ENCODE results near the gene LHFPL6. TPM values are rescaled to one million over a fixed set of nuclear protein-coding genes. Genes with fewer than 3 reads are reported as not detected.

The LHFPL6 gene
- total RNA-seq, 2 experiments from 2014 or later: 1.5 to 1.6 TPM

DNA sequence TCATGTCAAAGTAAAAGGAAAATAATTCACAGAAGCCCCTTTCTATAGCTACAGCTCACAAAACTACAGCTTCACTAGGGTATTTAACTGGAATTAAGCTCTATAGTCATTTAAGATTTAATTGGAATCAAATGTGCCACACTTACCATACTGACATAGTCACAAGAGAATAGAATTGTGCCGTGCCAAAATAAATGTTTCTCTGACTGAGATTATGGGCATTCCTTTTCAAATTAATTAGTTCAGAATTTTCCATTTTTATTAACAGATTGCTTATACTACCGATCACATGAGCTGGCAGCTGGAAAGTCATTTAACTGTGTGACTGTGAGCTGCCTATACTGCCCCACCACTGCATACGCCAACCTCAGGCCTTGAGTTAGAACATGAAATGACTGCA lies 108.4 kb downstream of the LHFPL6 start:
- H3K27me3 Mint-ChIP-seq: no peaks in the 10 kb centered on the region
- no peak for DNase-seq
- H3K4me1 Mint-ChIP-seq: no peaks in the 10 kb centered on the region
- no peak overlapping the region for H3K27ac Mint-ChIP-seq
- no peak overlapping the region for H3K4me3 Mint-ChIP-seq
- H3K9me3 Mint-ChIP-seq: no peaks in the 10 kb centered on the region
- H3K36me3 Mint-ChIP-seq: no peaks in the 10 kb centered on the region

DNA sequence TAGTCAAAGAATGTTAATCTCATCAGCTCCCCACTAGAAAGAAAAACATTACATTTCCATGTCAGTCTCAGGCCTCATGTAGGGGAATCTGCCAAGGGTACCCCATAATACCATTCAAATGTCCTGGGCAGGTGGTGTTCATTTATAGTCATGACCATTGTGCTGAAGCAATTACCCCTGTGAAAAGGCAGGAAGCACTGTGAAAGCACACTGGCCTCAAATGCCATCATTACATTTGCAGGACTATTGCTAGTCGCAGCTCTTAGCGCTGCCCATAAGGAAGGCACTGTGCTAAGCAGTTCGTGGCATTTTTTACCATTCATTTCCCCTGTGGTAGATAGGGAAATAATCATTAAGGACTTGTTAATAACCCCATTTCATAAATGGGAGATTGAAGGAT lies 109.0 kb downstream of the LHFPL6 start:
- H3K36me3 Mint-ChIP-seq: no peaks in the 10 kb centered on the region
- H3K4me3 Mint-ChIP-seq: no peak overlapping the region
- no peak overlapping the region for H3K27ac Mint-ChIP-seq
- no peaks in the 10 kb centered on the region for H3K27me3 Mint-ChIP-seq
- H3K4me1 Mint-ChIP-seq: no peaks in the 10 kb centered on the region
- H3K9me3 Mint-ChIP-seq: no peaks in the 10 kb centered on the region
- no peak for DNase-seq

DNA sequence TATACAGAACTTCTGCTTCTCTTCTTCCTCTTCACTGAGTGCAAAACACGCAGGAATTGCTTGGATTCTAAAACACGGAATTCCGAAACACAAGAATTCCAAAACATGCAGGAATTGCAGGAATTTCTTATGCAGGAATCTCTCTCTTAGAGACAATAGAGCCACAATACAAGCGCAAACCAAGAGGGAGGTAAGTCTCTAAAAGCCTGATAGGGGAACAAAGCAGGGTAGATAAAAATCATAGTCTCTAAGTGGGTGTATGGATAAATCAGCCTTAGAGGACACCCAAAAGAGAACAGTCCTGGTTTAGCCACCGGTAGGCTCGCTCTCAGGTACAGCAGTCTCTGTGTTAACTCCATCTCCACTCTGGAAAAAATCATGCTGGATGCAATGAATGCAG lies 112.9 kb downstream of the LHFPL6 start:
- Mint-ChIP-seq H3K4me3 (no peak overlapping the region), H3K9me3 (no peaks in the 10 kb centered on the region), H3K27ac (no peak overlapping the region), H3K36me3 (no peaks in the 10 kb centered on the region), H3K4me1 (no peaks in the 10 kb centered on the region), H3K27me3 (peaks cover 3% of the 10 kb centered on the region)
- DNase-seq: no peak

DNA sequence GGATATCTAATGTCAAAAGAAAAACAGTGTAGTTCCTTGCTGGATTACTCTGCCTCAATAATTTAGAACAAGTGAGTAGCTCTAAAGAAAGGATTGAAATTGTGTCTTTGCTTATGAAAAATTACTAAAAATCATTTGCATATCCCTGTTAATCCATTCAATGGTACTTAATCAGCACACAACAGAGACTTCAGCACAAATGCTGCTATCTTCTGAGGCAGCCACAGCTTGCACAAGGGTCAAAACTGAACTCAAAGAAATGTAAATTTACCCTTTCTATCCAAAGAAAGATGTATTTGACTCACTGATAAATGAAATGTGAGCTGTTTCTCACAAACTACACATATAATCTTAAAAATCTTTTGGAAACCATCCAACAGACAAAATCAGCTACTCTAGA lies 116.2 kb downstream of the LHFPL6 start:
- H3K4me1 Mint-ChIP-seq: no peaks in the 10 kb centered on the region
- H3K27ac Mint-ChIP-seq: no peak overlapping the region
- no peak for DNase-seq
- H3K4me3 Mint-ChIP-seq: no peak overlapping the region
- H3K36me3 Mint-ChIP-seq: no peaks in the 10 kb centered on the region
- H3K27me3 Mint-ChIP-seq: peaks cover 7% of the 10 kb centered on the region
- no peaks in the 10 kb centered on the region for H3K9me3 Mint-ChIP-seq

DNA sequence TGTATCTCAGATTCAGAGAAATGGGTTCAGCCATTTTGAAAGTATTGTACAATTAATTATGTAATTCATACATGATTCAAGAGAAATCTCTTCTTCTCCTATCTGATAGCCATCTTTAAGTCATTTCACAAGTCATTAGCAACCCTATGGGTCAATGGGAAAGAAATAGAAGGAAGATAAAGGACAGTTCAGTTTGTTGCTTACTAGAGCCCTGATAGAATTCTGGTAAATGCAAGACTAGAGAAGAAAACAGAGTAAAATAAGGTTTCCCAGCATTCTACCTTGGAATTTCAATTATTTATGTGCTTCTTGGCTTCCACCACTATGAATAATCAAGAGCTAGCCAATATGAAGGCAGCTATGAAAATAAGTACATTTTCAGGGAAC lies 117.7 kb downstream of the LHFPL6 start:
- no peaks in the 10 kb centered on the region for H3K36me3 Mint-ChIP-seq
- H3K27ac Mint-ChIP-seq: no peak overlapping the region
- H3K4me1 Mint-ChIP-seq: no peaks in the 10 kb centered on the region
- no peaks in the 10 kb centered on the region for H3K9me3 Mint-ChIP-seq
- DNase-seq: no peak
- H3K27me3 Mint-ChIP-seq: peaks cover 7% of the 10 kb centered on the region
- no peak overlapping the region for H3K4me3 Mint-ChIP-seq

DNA sequence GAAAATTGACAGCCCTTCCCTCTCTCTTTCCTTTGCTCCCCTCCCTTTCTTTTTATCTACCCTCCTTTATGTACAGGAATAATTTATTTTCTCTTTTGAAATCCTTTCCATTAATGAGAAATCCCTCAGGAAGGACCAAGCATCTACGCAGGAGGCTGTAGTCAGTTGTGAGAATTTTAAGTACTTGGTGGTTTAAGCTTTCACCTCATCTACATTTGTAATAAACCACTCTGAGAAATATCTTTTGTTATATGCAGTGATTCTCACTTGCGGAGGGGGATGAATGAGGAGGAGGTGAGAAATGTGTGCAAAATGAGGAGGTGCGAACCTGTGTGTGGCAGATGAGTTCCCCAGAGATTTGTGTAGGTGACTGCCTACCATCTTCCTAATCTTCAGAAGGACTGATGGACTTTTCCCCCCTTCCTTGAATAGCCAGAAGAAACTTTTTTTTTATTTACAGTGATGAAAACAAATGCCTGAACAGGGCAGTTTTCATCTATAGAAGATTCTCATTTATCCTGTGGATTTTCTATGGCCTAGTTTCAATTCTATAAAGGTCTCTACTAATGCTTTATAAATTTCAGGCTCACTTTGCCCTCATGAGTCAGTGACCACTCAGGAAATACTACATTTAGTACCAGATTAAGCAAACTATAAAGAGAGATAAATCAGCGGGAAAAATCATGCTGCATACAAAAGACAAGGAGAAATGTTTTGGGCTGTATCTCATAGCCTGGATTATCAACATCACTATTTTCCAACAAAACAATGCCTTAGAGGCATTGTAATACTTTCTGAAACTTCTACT lies 118.3 kb downstream of the LHFPL6 start:
- Mint-ChIP-seq H3K4me3 (no peak overlapping the region), H3K4me1 (no peaks in the 10 kb centered on the region), H3K36me3 (no peaks in the 10 kb centered on the region), H3K27me3 (peaks cover 7% of the 10 kb centered on the region), H3K27ac (no peak overlapping the region), H3K9me3 (no peaks in the 10 kb centered on the region)
- no peak for DNase-seq

DNA sequence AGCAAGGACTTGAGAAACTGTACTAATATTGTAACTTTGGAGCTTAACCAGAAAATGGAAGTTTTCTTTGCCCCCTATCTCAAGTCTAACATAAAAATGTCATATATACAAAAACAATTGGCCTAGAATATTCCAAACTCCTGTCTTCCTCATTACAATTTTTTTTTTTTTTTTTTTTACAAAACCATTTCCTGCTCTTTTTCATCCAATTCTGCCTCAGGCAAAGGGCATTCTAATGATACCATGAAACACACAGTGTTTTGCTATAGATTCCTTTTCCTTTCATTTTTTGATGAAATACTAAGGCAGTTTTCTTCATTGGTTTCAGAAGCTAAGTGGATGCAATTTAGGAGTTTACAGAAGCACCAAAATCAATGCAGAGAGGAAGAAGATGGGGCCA lies 119.7 kb downstream of the LHFPL6 start:
- no peaks in the 10 kb centered on the region for H3K36me3 Mint-ChIP-seq
- no peak for DNase-seq
- no peak overlapping the region for H3K27ac Mint-ChIP-seq
- no peak overlapping the region for H3K4me3 Mint-ChIP-seq
- no peaks in the 10 kb centered on the region for H3K4me1 Mint-ChIP-seq
- peaks cover 7% of the 10 kb centered on the region for H3K27me3 Mint-ChIP-seq
- H3K9me3 Mint-ChIP-seq: no peaks in the 10 kb centered on the region

DNA sequence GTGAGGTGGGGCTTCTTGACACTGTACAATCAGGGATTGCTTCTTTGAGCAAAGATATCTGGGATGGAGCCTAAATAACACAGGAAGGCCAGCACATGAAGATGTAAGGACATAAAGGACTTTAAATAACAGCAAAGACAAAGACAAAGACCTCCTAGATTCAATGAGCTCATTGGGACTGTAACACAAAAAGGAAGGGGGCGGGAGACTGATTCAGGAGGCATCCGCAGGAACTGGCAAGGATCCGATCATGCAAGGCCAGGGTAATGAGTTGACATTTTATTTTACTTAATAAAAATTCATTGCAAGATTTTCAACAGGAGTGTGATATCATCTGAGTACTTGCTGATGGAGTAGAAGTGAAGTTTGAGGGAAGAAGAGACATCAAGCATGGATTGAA lies 121.5 kb downstream of the LHFPL6 start:
- Mint-ChIP-seq H3K27ac (no peak overlapping the region), H3K4me3 (no peak overlapping the region), H3K4me1 (no peaks in the 10 kb centered on the region), H3K36me3 (no peaks in the 10 kb centered on the region), H3K9me3 (no peaks in the 10 kb centered on the region), H3K27me3 (peaks cover 10% of the 10 kb centered on the region)
- DNase-seq: no peak

DNA sequence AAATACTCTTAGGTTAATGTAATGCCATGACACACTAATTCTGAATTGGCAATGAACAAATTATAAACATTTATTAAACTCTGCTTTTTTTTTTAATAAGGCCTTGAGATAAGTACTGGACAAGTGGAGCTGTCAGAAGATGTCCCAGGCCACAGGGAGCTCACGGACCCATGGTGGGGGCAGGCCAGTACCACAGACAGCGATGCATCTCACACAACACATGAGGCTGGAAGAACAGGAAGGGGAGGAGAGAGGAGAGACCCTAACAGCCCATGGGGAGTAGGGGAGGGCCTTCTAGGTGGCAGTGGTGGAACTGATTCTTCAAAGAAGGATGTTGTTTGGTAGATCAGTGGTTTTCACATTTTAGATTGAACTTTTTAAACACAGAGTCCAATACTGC lies 128.4 kb downstream of the LHFPL6 start:
- peaks cover 20% of the 10 kb centered on the region for H3K27me3 Mint-ChIP-seq
- H3K9me3 Mint-ChIP-seq: no peaks in the 10 kb centered on the region
- H3K36me3 Mint-ChIP-seq: no peaks in the 10 kb centered on the region
- no peak overlapping the region for H3K27ac Mint-ChIP-seq
- H3K4me1 Mint-ChIP-seq: no peaks in the 10 kb centered on the region
- no peak overlapping the region for H3K4me3 Mint-ChIP-seq
- no peak for DNase-seq

DNA sequence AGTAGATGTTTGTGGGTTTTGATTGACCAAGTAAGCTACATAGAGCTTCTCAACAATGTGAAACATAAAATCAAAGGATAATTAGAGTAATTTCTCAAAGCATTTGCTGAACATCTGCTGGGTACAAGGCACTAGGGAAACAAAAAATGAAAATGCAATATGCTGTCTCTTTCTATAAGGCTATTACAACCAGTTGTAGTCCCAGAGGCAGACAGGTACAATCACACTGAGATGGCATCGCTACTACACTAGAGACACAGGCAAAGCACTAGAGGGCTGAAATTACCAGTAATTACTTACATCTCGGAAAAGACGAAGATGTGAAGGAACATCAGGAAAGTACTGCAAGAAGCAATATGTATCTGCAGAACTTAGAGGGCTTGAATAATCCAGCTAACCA lies 133.3 kb downstream of the LHFPL6 start:
- H3K4me3 Mint-ChIP-seq: no peak overlapping the region
- no peaks in the 10 kb centered on the region for H3K4me1 Mint-ChIP-seq
- H3K27me3 Mint-ChIP-seq: peaks cover 14% of the 10 kb centered on the region
- H3K36me3 Mint-ChIP-seq: no peaks in the 10 kb centered on the region
- no peak for DNase-seq
- no peak overlapping the region for H3K27ac Mint-ChIP-seq
- H3K9me3 Mint-ChIP-seq: no peaks in the 10 kb centered on the region

DNA sequence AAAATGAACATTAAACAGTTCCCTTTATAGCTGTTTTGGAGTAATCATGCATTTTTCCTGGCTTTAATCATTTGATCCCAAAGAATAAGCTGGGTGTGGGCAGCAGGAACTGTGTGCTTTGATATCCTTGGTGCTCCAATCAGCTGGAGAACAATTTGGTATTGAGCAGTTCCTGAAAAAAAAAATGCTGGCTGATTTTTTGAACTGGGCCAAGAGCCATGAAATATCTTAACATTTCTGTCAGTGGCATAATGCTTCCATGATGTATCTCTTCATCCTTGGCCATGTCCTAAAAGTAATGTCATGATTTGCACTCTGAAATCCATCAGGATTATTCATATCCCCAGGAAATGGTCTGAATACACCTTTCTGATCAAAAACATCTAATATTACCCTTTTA lies 134.7 kb downstream of the LHFPL6 start:
- no peak overlapping the region for H3K27ac Mint-ChIP-seq
- H3K36me3 Mint-ChIP-seq: no peaks in the 10 kb centered on the region
- H3K4me1 Mint-ChIP-seq: no peaks in the 10 kb centered on the region
- H3K9me3 Mint-ChIP-seq: no peaks in the 10 kb centered on the region
- no peak overlapping the region for H3K4me3 Mint-ChIP-seq
- peaks cover 11% of the 10 kb centered on the region for H3K27me3 Mint-ChIP-seq
- no peak for DNase-seq

DNA sequence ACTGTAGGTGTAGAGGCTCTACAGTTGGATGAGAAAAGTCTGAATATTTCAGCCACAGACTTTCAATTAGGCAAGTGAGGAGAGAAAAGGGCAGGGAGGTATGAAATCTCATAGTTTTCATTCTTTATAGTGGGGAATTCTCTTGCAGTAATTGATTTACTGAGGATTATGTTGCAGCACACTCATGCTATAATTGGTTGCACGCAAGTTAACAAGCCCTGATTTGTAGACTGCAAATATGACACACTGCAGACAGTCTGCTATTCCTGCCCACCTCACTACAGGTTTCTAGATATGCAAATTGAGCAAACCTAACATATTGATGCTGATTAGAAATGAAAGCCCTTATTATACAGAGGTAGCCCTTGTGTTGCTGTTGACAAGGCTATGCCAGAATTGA lies 139.4 kb downstream of the LHFPL6 start:
- no peaks in the 10 kb centered on the region for H3K9me3 Mint-ChIP-seq
- no peaks in the 10 kb centered on the region for H3K36me3 Mint-ChIP-seq
- no peak overlapping the region for H3K27ac Mint-ChIP-seq
- H3K4me1 Mint-ChIP-seq: no peaks in the 10 kb centered on the region
- H3K27me3 Mint-ChIP-seq: peaks cover 8% of the 10 kb centered on the region
- H3K4me3 Mint-ChIP-seq: no peak overlapping the region
- DNase-seq: no peak

DNA sequence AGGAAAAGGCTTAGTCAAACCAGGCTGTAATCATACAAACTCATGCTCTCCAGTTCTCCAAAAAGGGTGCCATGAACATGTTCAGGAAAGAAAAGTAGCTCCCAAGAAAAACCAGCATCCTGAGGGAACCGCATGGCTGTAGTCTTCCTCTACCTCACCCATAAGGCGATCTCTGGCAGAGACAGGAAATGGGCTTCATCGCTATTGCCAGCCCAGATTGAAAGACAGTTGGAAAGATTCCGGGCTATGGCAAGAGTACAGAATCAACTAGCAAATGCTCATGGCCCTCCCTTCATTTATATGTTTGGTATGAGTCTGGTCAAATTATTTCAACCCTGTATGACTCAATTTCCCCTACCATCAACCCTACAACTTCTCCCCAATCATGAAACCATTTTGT lies 140.1 kb downstream of the LHFPL6 start:
- Mint-ChIP-seq H3K9me3 (no peaks in the 10 kb centered on the region), H3K36me3 (no peaks in the 10 kb centered on the region), H3K27me3 (peaks cover 5% of the 10 kb centered on the region), H3K4me1 (no peaks in the 10 kb centered on the region), H3K4me3 (no peak overlapping the region), H3K27ac (no peak overlapping the region)
- no peak for DNase-seq

DNA sequence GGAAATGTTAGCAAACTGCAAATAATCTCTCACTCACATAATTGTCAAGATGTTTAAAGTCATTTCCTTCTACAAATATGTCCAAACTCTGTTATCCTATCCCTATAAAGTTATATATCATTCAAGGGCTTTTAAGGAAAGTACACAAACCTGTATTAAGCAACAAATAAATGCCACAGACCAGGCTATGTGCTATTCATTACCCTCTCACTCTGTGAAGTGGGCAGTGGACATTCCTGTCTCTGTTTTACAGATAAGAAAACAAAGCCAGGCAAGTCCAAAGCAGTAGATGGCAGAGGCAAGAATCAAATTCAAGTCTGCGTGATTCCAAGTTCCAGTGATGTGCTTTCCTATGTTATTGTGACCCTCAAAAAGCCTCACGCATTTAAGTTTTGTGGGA lies 140.6 kb downstream of the LHFPL6 start:
- H3K27me3 Mint-ChIP-seq: peaks cover 3% of the 10 kb centered on the region
- no peaks in the 10 kb centered on the region for H3K36me3 Mint-ChIP-seq
- DNase-seq: no peak
- H3K4me3 Mint-ChIP-seq: no peak overlapping the region
- no peaks in the 10 kb centered on the region for H3K4me1 Mint-ChIP-seq
- no peaks in the 10 kb centered on the region for H3K9me3 Mint-ChIP-seq
- no peak overlapping the region for H3K27ac Mint-ChIP-seq

DNA sequence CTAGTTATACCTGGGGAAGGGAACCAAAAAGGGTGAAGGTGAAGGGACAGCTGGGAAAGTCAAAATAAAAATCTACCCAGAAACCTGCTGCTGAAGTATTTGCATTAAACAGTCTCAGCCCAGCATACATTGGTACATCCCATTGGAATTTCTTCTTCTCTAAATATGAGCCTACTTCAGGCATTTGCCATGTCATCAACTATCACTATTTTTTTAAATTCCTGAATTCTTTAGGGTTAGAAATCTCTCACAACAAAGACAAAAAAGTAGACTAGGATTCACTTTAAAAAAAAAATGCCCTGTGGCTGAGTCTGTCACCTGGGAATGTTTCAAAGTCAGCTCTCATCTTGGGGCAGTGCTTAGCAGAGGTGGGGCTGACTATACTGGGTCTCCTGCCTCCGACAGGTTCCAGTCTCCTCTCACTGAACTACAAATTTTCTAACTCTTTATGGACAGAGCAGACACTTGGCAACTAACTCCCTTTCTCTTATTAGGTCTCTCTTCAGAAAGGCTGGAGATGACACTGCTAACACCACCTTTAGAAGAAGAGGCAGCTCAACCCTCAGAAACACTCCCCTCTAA lies 141.2 kb downstream of the LHFPL6 start:
- H3K36me3 Mint-ChIP-seq: no peaks in the 10 kb centered on the region
- H3K27ac Mint-ChIP-seq: no peak overlapping the region
- no peak for DNase-seq
- H3K9me3 Mint-ChIP-seq: peaks cover 3% of the 10 kb centered on the region
- no peak overlapping the region for H3K4me3 Mint-ChIP-seq
- H3K27me3 Mint-ChIP-seq: peaks cover 8% of the 10 kb centered on the region
- no peaks in the 10 kb centered on the region for H3K4me1 Mint-ChIP-seq

DNA sequence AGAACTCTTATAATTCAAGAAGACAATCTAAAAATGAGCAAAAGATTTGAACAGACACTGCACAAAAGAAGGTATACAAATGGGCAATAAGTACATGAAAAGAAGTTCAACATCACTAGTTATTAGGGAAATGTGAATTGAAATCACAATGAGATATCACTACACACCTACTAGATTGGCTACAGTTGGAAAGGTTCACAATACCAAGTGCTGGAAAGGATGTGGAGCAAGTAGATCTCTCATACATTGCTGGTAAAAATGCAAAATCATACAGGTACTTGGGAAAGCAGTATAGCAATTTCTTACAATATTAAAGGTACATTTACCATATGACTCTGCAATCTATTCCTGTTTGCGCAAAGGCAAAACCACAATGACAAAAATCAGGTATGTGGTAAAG lies 145.7 kb downstream of the LHFPL6 start:
- H3K27me3 Mint-ChIP-seq: peaks cover 8% of the 10 kb centered on the region
- no peak overlapping the region for H3K27ac Mint-ChIP-seq
- no peaks in the 10 kb centered on the region for H3K36me3 Mint-ChIP-seq

More for the DNA sequence above, 145.7 kb downstream of the LHFPL6 start:
- Mint-ChIP-seq H3K4me3 (no peak overlapping the region), H3K9me3 (peaks cover 5% of the 10 kb centered on the region), H3K4me1 (no peaks in the 10 kb centered on the region)
- no peak for DNase-seq

Measured in activated naive CD8-positive, alpha-beta T cell treated with anti-CD3 and anti-CD28 coated beads for 36 hours (primary cell).